OCI-LY7 (cell line): ENCODE measurements around the gene ARRDC5. TPM values are rescaled to one million over a fixed set of nuclear protein-coding genes. Genes with fewer than 3 reads are reported as not detected.

Experiments
- BruUV-seq: library from RNA; stranded (reverse); fragments of 400-500 nt; replicated peaks from 2 replicates; lab custom pipeline; 2021; lab: Mats Ljungman, UMichigan
- CTCF ChIA-PET: fragments of 300-600 bp; sonication (Branson Sonifier 250); formaldehyde crosslinking; loops from one replicate; lab custom pipeline; 2022; ENCODE audit warnings: antibody characterized with exemption; ENCODE audit not compliant: unreplicated experiment; lab: Charles Lee
- POLR2A ChIA-PET: fragments of 300-600 bp; sonication (Branson Sonifier 250); formaldehyde crosslinking; loops from one replicate; lab custom pipeline; 2022; ENCODE audit warnings: antibody characterized with exemption; lab: Charles Lee
- DNase-seq: peaks from one replicate; pipeline ENCODE4 v3.0.0-alpha.2; 2015; ENCODE audit warnings: low spot score
- H2AFZ ChIP-seq: fragments of 200-600 bp; sonication (generic), shearing (Covaris generic); 2 replicates; pipeline ENCODE4 v1.6.1; 2014; ENCODE audit warnings: mild to moderate bottlenecking, antibody characterized with exemption, low read length, moderate library complexity
- H3K27ac ChIP-seq: fragments of 200-600 bp; sonication (generic); 2 replicates; pipeline ENCODE4 v1.5.1; 2014; ENCODE audit warnings: mixed run types, low read depth, mild to moderate bottlenecking, moderate library complexity, low read length, inconsistent platforms; ENCODE audit not compliant: poor library complexity, severe bottlenecking
- H3K36me3 ChIP-seq: fragments of 200-600 bp; sonication (generic); 2 replicates; pipeline ENCODE4 v1.6.1; 2014; ENCODE audit warnings: mild to moderate bottlenecking, antibody characterized with exemption, low read length, moderate library complexity, mixed read lengths; ENCODE audit not compliant: insufficient read depth
- H3K4me1 ChIP-seq: fragments of 200-600 bp; sonication (generic); 2 replicates; pipeline ENCODE4 v1.5.1; 2014; ENCODE audit warnings: mild to moderate bottlenecking, low read length; ENCODE audit not compliant: insufficient read depth, poor library complexity, severe bottlenecking
- H3K4me2 ChIP-seq: fragments of 200-600 bp; sonication (generic); 2 replicates; pipeline ENCODE4 v1.6.1; 2014; ENCODE audit warnings: mild to moderate bottlenecking, low read length
- H3K4me3 ChIP-seq: fragments of 200-600 bp; sonication (generic); 2 replicates; pipeline ENCODE4 v1.5.1; 2014; ENCODE audit warnings: mild to moderate bottlenecking, low read depth, low read length; ENCODE audit not compliant: poor library complexity, severe bottlenecking
- H3K79me2 ChIP-seq: fragments of 200-600 bp; sonication (generic); 2 replicates; pipeline ENCODE4 v1.6.1; 2016; ENCODE audit warnings: low read depth, mild to moderate bottlenecking, low read length, moderate library complexity, mixed read lengths; ENCODE audit not compliant: insufficient read depth
- H3K9me2 ChIP-seq: fragments of 200-600 bp; sonication (generic); 2 replicates; pipeline ENCODE4 v1.6.1; 2016; ENCODE audit warnings: mild to moderate bottlenecking, low read length, mixed read lengths; ENCODE audit not compliant: insufficient read depth
- H3K9me3 ChIP-seq: fragments of 200-600 bp; sonication (generic); 2 replicates; pipeline ENCODE4 v1.6.1; 2014; ENCODE audit warnings: mild to moderate bottlenecking, mixed run types, low read length, mixed read lengths
- H4K20me1 ChIP-seq: fragments of 200-600 bp; sonication (generic); 2 replicates; pipeline ENCODE4 v1.6.1; 2014; ENCODE audit warnings: mild to moderate bottlenecking, antibody characterized with exemption, low read length, moderate library complexity, mixed read lengths; ENCODE audit not compliant: insufficient read depth
- EZH2phosphoT487 ChIP-seq: fragments of 200-600 bp; sonication (generic); IDR thresholded peaks from 2 replicates; pipeline ENCODE4 v1.6.1; 2018; ENCODE audit warnings: low read depth, borderline replicate concordance, mild to moderate bottlenecking, mixed run types, antibody characterized with exemption, low read length, moderate library complexity, mixed read lengths
- intact Hi-C: fragments of 100-400 bp; cut with micrococcal nuclease; formaldehyde crosslinking; loops from one replicate; pipeline ENCODE4 v1.10.0; 2022; ENCODE audit not compliant: unreplicated experiment
- total RNA-seq, 2 experiments: library from RNA; depleted of rRNA in 1 of 2; stranded (reverse); fragments of >200 nt in 1 of 2; shearing (Covaris generic) in 1 of 2; gene quantifications; 2 replicates each; pipeline ENCODE4 v1.2.3, GENCODE V29; 2014 to 2022
- TF ChIP-seq, protein P1 (sequence below): fragments of 200-600 bp; sonication (generic); conservative IDR thresholded peaks from 2 replicates; pipeline ENCODE4 v1.5.1; 2014; ENCODE audit warnings: mild to moderate bottlenecking, antibody characterized with exemption, low read length, moderate library complexity, mixed read lengths

The ARRDC5 gene
- total RNA-seq, 2 experiments from 2014 or later = not detected

- H3K9me2 ChIP-seq = no peaks in the 10 kb centered on the region
- ChIA-PET CTCF (no interaction called here), POLR2A (interaction anchor here (0.6 to 1.1 kb wide), 3 partner anchors 26 to 717 kb away, joined by 3 to 4 read pairs (median 4); no protein-coding TSS in a partner anchor)
- H3K27ac ChIP-seq = peak overlapping the region; percentile 78
- H3K79me2 ChIP-seq = no peaks in the 10 kb centered on the region
- no peaks in the 10 kb centered on the region for H4K20me1 ChIP-seq
- peak overlapping the region; percentile 24; the same call in 1 of the 2 replicates for H2AFZ ChIP-seq
- intact Hi-C loops = no loop called here
- no peak for DNase-seq
- BruUV-seq = no TSS peak
- H3K36me3 ChIP-seq = no peaks in the 10 kb centered on the region
- peak overlapping the region; percentile 62 for H3K4me2 ChIP-seq
- peaks cover 62% of the 10 kb centered on the region for H3K4me1 ChIP-seq
- peak overlapping the region; percentile 39 for H3K4me3 ChIP-seq
- TF ChIP-seq, protein P1, sequence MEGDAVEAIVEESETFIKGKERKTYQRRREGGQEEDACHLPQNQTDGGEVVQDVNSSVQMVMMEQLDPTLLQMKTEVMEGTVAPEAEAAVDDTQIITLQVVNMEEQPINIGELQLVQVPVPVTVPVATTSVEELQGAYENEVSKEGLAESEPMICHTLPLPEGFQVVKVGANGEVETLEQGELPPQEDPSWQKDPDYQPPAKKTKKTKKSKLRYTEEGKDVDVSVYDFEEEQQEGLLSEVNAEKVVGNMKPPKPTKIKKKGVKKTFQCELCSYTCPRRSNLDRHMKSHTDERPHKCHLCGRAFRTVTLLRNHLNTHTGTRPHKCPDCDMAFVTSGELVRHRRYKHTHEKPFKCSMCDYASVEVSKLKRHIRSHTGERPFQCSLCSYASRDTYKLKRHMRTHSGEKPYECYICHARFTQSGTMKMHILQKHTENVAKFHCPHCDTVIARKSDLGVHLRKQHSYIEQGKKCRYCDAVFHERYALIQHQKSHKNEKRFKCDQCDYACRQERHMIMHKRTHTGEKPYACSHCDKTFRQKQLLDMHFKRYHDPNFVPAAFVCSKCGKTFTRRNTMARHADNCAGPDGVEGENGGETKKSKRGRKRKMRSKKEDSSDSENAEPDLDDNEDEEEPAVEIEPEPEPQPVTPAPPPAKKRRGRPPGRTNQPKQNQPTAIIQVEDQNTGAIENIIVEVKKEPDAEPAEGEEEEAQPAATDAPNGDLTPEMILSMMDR = 0 out of 2 replicates have a peak, but pooled peaks have one; percentile 3
- no peak for TF ChIP-seq EZH2phosphoT487
- no peaks in the 10 kb centered on the region for H3K9me3 ChIP-seq
These were observed 23.7 kb downstream of the ARRDC5 start for GRCh38 chr19:4879041-4879440.

DNA sequence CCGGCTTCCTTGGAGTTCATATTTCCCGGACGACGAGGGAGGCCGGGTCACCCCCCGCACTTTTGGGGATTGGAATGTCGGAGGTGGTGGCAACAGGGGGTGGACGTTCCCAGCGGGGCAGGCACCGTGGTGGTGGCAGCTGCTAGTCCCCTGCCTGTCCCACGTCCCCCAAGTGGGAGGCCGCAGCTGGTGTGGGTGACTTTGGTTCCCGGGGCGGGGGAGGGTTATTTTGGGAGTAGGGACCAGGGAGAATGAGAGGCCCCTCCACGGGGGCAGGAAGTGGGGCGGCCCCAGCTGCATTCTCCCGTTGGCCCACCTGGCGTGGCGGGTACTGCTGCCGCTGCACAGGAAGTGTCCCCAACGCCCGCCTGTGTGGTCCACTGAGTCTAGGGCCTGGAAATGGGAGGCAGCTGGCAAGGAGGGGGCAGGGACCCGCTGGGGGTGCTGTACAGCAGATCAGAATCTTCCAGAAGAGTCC is 24.2 kb downstream of the ARRDC5 start:
- H2AFZ ChIP-seq = peak overlapping the region; percentile 24; the same call in 1 of the 2 replicates
- H3K4me3 ChIP-seq = peak overlapping the region; percentile 39
- POLR2A ChIA-PET = interaction anchor here (0.8 to 1.1 kb wide), 2 partner anchors 26 to 74 kb away, joined by 3 to 4 read pairs; no protein-coding TSS in a partner anchor
- no peaks in the 10 kb centered on the region for H3K79me2 ChIP-seq
- CTCF ChIA-PET = interaction anchor here (0.6 kb wide), 1 partner anchor 471 kb away, joined by 3 read pairs; no protein-coding TSS in a partner anchor
- intact Hi-C loops = no loop called here
- H3K27ac ChIP-seq = peak overlapping the region; percentile 78
- no TSS peak for BruUV-seq
- H3K9me3 ChIP-seq = no peaks in the 10 kb centered on the region
- H3K4me2 ChIP-seq = peak overlapping the region; percentile 62
- H3K4me1 ChIP-seq = peaks cover 62% of the 10 kb centered on the region
- H3K9me2 ChIP-seq = no peaks in the 10 kb centered on the region
- H3K36me3 ChIP-seq = no peaks in the 10 kb centered on the region
- no peaks in the 10 kb centered on the region for H4K20me1 ChIP-seq
- TF ChIP-seq, protein P1 = 0 out of 2 replicates have a peak, but pooled peaks have one; percentile 14
- no peak for TF ChIP-seq EZH2phosphoT487
- peak; percentile 92 for DNase-seq
